ENCODE measurements around the gene SLC22A1.

DNA sequence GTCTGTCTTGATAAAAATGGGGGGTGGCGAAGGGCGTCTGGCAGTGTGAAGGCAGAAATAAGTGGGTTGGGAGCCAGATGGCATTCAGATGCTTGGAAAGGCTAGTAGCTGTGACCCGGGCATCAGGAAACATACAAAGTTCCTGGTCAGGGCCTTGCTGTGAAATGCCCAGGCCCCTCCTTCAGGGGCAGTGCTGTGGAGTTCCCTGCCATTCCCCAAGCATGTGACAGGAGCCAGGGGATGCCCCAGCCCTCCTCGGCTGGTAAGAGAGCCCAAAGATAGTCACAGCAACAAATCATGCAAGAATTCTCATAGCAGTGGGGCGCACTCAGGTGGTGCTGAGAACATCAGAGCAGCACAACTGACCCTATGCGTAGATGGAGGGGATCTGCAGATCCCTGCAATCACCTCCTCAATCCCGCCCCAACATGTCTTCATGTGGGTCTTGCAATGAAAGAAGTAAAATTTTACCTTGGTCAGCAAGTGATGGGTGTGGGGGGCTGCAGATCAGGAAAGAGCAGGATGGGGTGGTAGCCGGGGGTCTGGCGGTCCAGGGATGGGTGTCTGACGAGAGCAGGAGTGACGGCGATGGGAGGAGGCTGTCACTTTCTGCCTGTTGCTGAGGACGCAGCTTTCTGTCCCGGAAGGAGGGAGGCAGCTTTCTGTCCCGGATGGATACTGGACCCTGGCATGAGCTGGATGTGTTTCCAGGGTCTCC, 39.5 kb downstream of the SLC22A1 start:
- TF ChIP-seq EZH2 (IDR thresholded peaks at IDR 0.05): no peak
- TF ChIP-seq, protein P1, sequence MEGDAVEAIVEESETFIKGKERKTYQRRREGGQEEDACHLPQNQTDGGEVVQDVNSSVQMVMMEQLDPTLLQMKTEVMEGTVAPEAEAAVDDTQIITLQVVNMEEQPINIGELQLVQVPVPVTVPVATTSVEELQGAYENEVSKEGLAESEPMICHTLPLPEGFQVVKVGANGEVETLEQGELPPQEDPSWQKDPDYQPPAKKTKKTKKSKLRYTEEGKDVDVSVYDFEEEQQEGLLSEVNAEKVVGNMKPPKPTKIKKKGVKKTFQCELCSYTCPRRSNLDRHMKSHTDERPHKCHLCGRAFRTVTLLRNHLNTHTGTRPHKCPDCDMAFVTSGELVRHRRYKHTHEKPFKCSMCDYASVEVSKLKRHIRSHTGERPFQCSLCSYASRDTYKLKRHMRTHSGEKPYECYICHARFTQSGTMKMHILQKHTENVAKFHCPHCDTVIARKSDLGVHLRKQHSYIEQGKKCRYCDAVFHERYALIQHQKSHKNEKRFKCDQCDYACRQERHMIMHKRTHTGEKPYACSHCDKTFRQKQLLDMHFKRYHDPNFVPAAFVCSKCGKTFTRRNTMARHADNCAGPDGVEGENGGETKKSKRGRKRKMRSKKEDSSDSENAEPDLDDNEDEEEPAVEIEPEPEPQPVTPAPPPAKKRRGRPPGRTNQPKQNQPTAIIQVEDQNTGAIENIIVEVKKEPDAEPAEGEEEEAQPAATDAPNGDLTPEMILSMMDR (IDR thresholded peaks at IDR 0.05 in 2 of 3, conservative IDR thresholded peaks at IDR 0.05 in 1 of 3; ENCODE audit: borderline replicate concordance in 1 of 3, insufficient read depth in 1 of 3, low read depth in 2 of 3, low read length in 2 of 3): no peak
